HG03066 (cell line): ENCODE data around the gene MPRIP.
"Not testable (repeated sequence)": the region's sequence is repeated elsewhere in the genome, so short reads cannot be mapped to it uniquely, and the experiment has no call there.

ENCODE experiments used
- ATAC-seq: cut with Tn5 transposase; IDR thresholded peaks from one replicate; pipeline ENCODE4 v1.9.1; 2021; ENCODE audit warnings: low read depth; ENCODE audit not compliant: unreplicated experiment

MPRIP gene

GRCh38 chr17:17013828-17014747 is 28.2 kb upstream of the MPRIP start:
- ATAC-seq = not testable (repeated sequence)

GRCh38 chr17:17014748-17015124 is 27.5 kb upstream of the MPRIP start:
- ATAC-seq = not testable (repeated sequence)

GRCh38 chr17:17015230-17015629 is 27.0 kb upstream of the MPRIP start:
- no peak for ATAC-seq

DNA sequence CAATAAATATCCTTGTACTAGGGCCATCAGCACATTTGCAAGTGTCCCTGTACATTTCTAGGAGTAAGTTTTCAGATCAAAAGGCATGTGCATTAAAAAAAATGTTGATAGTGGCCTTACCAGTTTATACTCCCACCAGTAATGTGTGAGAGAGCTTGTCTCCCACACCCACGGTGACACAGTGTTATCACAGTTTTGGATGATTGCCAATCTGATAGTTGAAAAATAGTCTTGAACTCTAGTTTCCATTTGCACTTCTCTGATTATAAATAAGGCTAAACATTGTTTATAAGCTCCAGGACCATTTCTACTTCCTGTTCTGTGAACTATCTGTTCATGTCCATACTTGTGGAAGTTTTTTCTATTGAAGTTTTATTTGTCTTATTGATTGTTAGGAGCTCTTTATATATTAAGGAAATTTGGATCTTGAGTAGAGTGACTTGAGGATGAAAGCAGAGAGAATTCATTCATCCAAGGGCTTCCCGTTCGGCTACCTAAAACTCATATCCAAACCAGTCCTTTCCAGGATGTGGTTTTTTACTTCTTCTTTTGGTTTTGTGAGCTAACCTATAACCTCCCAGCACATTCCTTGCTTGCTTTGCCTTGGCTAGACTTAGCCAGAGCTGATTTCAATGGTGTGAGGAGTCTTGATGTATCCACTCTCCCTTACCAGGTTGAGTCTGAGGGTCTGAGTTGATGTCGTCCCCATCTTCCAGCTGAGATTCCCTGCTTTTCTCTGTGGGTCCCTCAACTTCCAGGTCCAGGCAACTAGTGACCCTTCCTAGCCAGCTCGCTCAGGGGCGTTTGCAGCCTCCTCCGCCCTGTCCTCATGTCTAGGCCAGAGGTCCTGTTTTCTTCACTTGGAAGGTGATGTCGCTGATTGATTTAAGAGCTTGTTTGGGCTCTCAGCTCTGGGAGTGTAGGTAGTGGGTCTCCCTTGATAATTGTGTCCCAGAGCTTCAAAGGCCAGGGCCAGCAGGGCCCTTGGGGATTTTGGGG is 25.8 kb upstream of the MPRIP start:
- not testable (repeated sequence) for ATAC-seq

- ATAC-seq = no peak
These were observed 24.8 kb upstream of the MPRIP start for GRCh38 chr17:17017343-17018014.

- ATAC-seq = no peak
These were observed 24.2 kb upstream of the MPRIP start for GRCh38 chr17:17018021-17018441.

DNA sequence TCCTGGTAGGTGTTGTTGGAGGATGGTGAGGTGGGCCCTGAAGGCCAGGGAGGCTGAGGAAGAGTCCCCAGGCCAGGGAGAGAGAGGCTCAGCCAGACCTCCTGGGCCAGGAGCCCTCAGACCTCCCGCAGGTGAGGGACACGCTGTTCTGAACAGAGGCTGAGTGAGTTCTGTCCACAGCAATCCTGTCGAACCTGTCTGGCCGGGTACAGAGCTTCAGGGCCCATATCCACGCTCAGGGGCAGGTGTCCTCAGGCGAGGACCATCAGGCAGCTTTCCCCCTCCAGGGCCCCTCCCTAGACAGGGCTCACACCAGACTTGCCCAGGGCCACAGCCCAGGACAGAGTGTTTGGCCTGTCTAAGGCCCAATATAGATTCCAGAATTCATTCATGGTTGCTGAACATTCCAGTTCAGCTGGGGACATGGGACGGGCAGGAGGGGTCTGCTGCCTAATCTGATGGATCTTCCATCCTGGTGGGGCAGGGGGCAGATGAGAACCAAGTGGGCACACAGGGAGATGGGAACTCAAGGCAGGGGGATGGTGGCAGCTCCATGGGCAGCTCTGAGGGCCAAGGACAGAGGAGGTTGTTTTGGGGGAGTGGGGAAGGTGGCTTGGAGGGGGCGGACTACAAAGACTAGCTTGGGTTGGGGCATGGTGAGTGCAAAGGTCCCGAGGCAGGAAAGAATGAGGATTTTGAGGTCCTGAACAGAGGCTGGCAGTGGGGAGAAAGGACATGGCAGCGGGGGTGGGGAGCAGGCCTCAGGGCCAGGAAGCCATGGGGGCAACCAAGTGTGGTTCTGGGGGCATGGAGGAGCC is 23.4 kb upstream of the MPRIP start:
- ATAC-seq = no peak

DNA sequence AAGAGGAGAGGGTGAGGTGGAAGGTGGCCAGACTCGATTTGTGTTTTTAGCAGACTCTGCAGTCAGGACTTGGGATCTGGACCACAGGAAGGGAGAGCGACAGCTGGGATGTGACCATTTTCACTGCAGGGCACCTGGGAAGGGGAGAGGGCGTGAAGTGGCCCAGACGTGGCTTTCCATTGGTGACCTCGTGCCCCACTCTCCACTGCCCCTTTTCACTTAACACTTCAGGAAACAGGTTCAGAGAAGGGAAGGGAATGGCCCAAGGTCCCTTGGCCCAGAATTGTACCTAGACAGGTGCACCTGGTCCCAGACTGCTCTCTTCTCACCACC is 22.9 kb upstream of the MPRIP start:
- no peak for ATAC-seq

GRCh38 chr17:17019891-17020456 is 22.3 kb upstream of the MPRIP start:
- no peak for ATAC-seq

GRCh38 chr17:17020821-17021193 is 21.4 kb upstream of the MPRIP start:
- no peak for ATAC-seq

DNA sequence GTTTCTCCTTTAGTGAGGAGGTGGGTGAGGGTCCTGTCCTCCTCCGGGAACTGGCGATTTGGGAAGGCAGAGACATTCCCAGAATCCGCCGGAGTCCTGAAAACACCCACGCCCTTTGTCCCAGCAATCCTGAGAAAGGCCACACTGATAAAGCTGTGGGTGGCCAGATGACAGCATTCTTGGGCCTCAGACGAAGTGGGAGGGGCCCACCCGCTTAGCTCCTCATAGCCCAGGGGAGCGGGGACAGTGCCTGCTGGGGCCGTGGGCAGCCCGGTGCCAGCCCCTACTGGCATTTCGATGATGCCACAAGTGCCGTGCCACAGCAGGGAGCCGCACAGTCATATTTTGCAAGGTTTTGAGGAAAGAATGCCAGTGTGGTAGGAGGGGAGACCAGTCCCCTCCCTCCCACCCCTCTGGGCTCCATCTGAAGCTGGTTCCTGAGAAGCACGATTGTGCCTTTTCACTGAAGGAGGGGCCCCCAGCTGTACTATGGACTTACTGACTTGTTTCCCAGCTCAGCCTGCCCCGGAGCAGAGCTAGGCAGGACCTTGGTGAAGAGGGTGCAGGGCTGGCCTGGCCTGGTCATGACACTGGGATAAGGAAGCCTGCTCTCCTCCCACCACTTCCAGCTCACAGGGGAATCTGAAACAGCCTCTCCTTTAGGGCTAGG is 20.9 kb upstream of the MPRIP start:
- ATAC-seq = no peak

GRCh38 chr17:17022011-17022410 is 20.2 kb upstream of the MPRIP start:
- ATAC-seq = no peak

DNA sequence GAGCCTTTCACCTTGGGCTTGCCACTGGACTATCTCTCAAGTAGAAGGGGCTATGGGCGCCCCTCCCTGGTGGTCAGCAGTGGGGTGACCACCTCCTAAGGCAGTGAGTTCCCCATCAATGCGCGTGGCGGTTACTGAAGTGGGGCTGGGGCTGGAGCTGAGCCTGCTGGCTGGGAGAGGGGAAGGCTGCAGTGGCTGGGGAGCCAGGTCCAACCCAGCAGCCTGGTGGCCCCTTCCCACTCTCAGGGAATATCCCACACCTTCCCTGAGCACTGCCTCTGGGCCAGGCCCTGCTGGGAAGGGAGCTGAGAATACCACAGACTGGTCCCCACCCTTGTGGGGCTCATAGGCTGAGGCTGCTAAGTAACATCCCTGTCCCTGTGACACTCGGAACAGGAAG is 19.8 kb upstream of the MPRIP start:
- no peak for ATAC-seq

DNA sequence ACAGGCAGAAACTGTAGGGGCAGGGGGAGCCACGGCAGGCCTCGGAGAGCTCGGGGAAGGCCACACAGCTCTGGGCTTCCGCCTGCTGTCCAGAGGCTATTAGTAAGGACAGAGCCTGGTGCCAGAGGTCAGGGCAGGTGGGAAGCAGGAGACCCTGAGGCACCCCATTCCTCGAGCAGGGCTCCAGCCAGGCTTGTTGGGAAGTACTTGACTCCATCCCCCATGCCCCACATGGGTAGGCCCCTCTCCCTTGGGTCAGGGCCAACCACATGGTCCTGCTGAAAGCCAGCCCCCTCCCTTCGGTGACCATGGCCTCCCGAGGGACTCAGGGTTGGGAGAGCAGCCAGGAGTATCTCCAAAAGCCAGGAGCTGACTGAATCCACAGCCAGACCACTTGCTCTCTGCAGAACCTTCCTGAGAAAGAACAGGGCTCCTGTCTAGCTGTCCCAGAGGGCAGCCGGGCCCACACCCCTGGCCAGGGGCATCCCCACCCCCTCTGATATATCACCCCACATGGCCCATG is 17.4 kb upstream of the MPRIP start:
- ATAC-seq = no peak

GRCh38 chr17:17025621-17026020 is 16.6 kb upstream of the MPRIP start:
- ATAC-seq = no peak

DNA sequence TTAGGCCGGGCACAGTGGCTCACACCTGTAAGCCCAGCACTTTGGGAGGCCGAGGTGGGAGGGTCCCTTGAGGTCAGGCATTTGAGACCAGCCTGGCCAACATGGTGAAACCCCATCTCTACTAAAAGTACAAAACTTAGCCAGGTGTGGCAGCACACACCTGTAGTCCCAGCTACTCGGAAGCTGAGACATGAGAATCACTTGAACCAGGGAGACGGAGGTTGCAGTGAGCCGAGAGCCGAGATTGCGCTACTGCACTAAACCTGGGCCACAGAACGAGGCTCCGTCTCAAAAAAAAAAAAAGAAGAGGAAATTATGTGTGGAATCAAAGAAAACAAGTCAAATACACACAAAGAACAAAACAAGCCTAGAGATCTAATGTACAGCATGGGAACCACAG is 16.1 kb upstream of the MPRIP start:
- no peak for ATAC-seq

DNA sequence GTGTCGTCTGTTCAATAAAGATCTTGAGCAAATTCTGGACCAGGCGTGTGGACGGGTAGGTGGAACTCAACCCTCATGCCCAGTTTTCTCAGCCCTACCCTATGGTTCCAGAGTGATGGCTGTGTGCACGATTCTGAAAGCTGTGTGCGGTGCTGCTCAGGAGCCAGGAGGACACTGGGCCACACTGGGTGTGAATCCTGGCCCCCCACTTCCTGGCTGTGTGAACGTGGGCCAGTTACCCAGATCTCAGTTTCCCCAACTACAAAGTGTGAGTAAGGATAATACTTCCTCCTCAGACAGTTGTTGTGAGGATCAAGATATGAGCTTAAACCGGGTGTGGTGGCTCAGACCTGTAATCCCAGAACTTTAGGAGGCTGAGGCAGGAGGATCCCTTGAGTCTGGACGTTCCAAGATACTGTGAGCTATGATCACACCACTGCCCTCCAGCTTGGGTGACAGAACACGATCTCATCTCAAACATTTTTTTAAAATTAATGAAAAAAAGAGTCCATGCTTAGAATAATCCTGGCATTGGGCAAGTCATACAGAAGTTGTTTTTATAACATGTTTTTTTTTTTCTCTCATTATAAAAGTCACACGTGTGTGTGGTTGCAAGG is 14.7 kb upstream of the MPRIP start:
- ATAC-seq = no peak

GRCh38 chr17:17028059-17028877 is 14.0 kb upstream of the MPRIP start:
- no peak for ATAC-seq
